Measurements from ENCODE around the gene DNAI2. TPM values are rescaled to one million over a fixed set of nuclear protein-coding genes. Genes with fewer than 3 reads are reported as not detected.

DNAI2 gene
- total and polyA plus RNA-seq, 9 of the 15 experiments (the other 6 are each of a cell fraction or from before 2014, with no cell fraction given), result not detected

- no peak for TF ChIP-seq TSHZ1 (CRISPR knock-in tag; IDR thresholded peaks at IDR 0.05)
- peak; percentile 97 for TF ChIP-seq CBFA2T2 (conservative IDR thresholded peaks at IDR 0.05)
- TF ChIP-seq DDX20 (tag; IDR thresholded peaks at IDR 0.05; ENCODE audit: low read depth), result no peak
- TF ChIP-seq ATF3 (IDR thresholded peaks at IDR 0.05), result peak; percentile 30; the same call in 1 of the 2 replicates
- TF ChIP-seq ATF3 (CRISPR knock-in tag; conservative IDR thresholded peaks at IDR 0.05), result no peak
- no peak for TF ChIP-seq SETDB1 (IDR thresholded peaks at IDR 0.05; ENCODE audit: low read length)
- TF ChIP-seq MNT (conservative IDR thresholded peaks at IDR 0.05), result peak in 1 of 2 experiments; percentile 80; a peak in 2 of 4 replicates
- no peak for TF ChIP-seq E2F1 (CRISPR knock-in tag; IDR thresholded peaks at IDR 0.05)
- TF ChIP-seq ELK1 (CRISPR knock-in tag; IDR thresholded peaks at IDR 0.05), result no peak
- no peak for TF ChIP-seq CHD2 (IDR thresholded peaks at IDR 0.05; ENCODE audit: low read depth, low read length)
- TF ChIP-seq ZNF512 (tag; IDR thresholded peaks at IDR 0.05), result no peak
- TF ChIP-seq RBM22 (IDR thresholded peaks at IDR 0.05; ENCODE audit: low read depth, low read length, poor library complexity, severe bottlenecking), result no peak
- TF ChIP-seq PRDM10 (IDR thresholded peaks at IDR 0.05; ENCODE audit: partially characterized antibody), result peak; percentile 11
Measured at GRCh38 chr17:74332763-74333283, 58.8 kb downstream of the DNAI2 start (continued).

Measured in K562 (cell line).